GM21576 (cell line): Measurements from ENCODE around the gene ATF7IP.

Source experiments
- ATAC-seq: cut with Tn5 transposase; IDR thresholded peaks from one replicate; pipeline ENCODE4 v1.9.1; 2021; ENCODE audit warnings: mild to moderate bottlenecking, moderate library complexity; ENCODE audit not compliant: unreplicated experiment

Gene ATF7IP

GRCh38 chr12:14416658-14417057, 51.2 kb downstream of the ATF7IP start:
- ATAC-seq: no peak

- ATAC-seq: no peak
Measured at GRCh38 chr12:14417715-14418114, 52.2 kb downstream of the ATF7IP start.

GRCh38 chr12:14418451-14418890, 53.0 kb downstream of the ATF7IP start:
- ATAC-seq: no peak

- no peak for ATAC-seq
Measured at GRCh38 chr12:14422516-14423230, 57.2 kb downstream of the ATF7IP start.

- no peak for ATAC-seq
Measured at GRCh38 chr12:14424545-14424944, 59.1 kb downstream of the ATF7IP start.

- no peak for ATAC-seq
Measured at GRCh38 chr12:14426792-14427191, 61.3 kb downstream of the ATF7IP start.

GRCh38 chr12:14427929-14428328, 62.4 kb downstream of the ATF7IP start:
- no peak for ATAC-seq

- no peak for ATAC-seq
Measured at GRCh38 chr12:14430394-14430986, 65.0 kb downstream of the ATF7IP start.

GRCh38 chr12:14431975-14432374, 66.5 kb downstream of the ATF7IP start:
- ATAC-seq: no peak

- no peak for ATAC-seq
Measured at GRCh38 chr12:14435627-14436026, 70.1 kb downstream of the ATF7IP start.

GRCh38 chr12:14442221-14442881, 76.9 kb downstream of the ATF7IP start:
- no peak for ATAC-seq

GRCh38 chr12:14443531-14443930, 78.0 kb downstream of the ATF7IP start:
- ATAC-seq: no peak

GRCh38 chr12:14450479-14450878, 85.0 kb downstream of the ATF7IP start:
- ATAC-seq: no peak

- ATAC-seq: no peak
Measured at GRCh38 chr12:14452336-14452735, 86.9 kb downstream of the ATF7IP start.

- ATAC-seq: no peak
Measured at GRCh38 chr12:14452865-14453264, 87.4 kb downstream of the ATF7IP start.

GRCh38 chr12:14454098-14454907, 88.8 kb downstream of the ATF7IP start:
- ATAC-seq: peak; percentile 68

- ATAC-seq: no peak
Measured at GRCh38 chr12:14460212-14460841, 94.8 kb downstream of the ATF7IP start.

- no peak for ATAC-seq
Measured at GRCh38 chr12:14471497-14471896, 106.0 kb downstream of the ATF7IP start.

GRCh38 chr12:14473707-14474287, 108.3 kb downstream of the ATF7IP start:
- no peak for ATAC-seq

GRCh38 chr12:14479004-14479403, 113.5 kb downstream of the ATF7IP start:
- no peak for ATAC-seq
